Left ventricle myocardium inferior (tissue), 1 donor: ENCODE measurements around the gene MAPKBP1. TPM values are rescaled to one million over a fixed set of nuclear protein-coding genes. Genes with fewer than 3 reads are reported as not detected.

Experiments
- DNase-seq: peaks from one replicate; pipeline ENCODE4 v3.0.0-alpha.2; 2020
- H3K27ac ChIP-seq: fragments of 200-600 bp; replicated peaks from 2 replicates; pipeline ENCODE4 v1.8.0; 2021
- H3K27me3 ChIP-seq: fragments of 200-600 bp; 2 replicates; pipeline ENCODE4 v1.8.0; 2021; ENCODE audit warnings: low read depth
- H3K36me3 ChIP-seq: fragments of 200-600 bp; 2 replicates; pipeline ENCODE4 v1.8.0; 2021
- H3K4me1 ChIP-seq: fragments of 200-600 bp; 2 replicates; pipeline ENCODE4 v1.8.0; 2021
- H3K4me3 ChIP-seq: fragments of 200-600 bp; 2 replicates; pipeline ENCODE4 v1.8.0; 2021; ENCODE audit warnings: mild to moderate bottlenecking, moderate library complexity
- H3K9me3 ChIP-seq: fragments of 200-600 bp; replicated peaks from 2 replicates; pipeline ENCODE4 v1.8.0; 2021
- CTCF ChIP-seq: fragments of 200-600 bp; IDR thresholded peaks from 2 replicates; pipeline ENCODE4 v1.8.0; 2021; ENCODE audit warnings: antibody characterized with exemption, mild to moderate bottlenecking, borderline replicate concordance
- intact Hi-C: fragments of 100-400 bp; cut with micrococcal nuclease; formaldehyde crosslinking; loops from one replicate; pipeline ENCODE4 v1.11.0; 2022
- total RNA-seq: library from RNA; stranded (reverse); fragmentation: NEBNext Ultra II Directional; extraction: Animal tissue kit (Norgen Biotek cat#: 25700); gene quantifications from one replicate; pipeline ENCODE4 v1.2.1, GENCODE V29; 2021
- donor health status: DM: no; HTN: yes; CAD: no; lungs with severe emphysema.

The MAPKBP1 gene
- total RNA-seq, 1 donor from 2014 or later: 13.6 TPM

GRCh38 chr15:41868321-41868720 is 94.0 kb downstream of the MAPKBP1 start:
- H3K27me3 ChIP-seq: no peaks in the 10 kb centered on the region
- H3K27ac ChIP-seq: no peak overlapping the region
- no peak overlapping the region for H3K4me3 ChIP-seq
- TF ChIP-seq CTCF: no peak
- H3K9me3 ChIP-seq: no peaks in the 10 kb centered on the region
- no peak for DNase-seq
- no peaks in the 10 kb centered on the region for H3K36me3 ChIP-seq
- H3K4me1 ChIP-seq: peaks cover 10% of the 10 kb centered on the region
- intact Hi-C loops: no loop called here

GRCh38 chr15:41869770-41870688 is 95.7 kb downstream of the MAPKBP1 start:
- H3K9me3 ChIP-seq: no peaks in the 10 kb centered on the region
- H3K4me3 ChIP-seq: no peak overlapping the region
- no peak for DNase-seq
- TF ChIP-seq CTCF: no peak
- H3K4me1 ChIP-seq: peaks cover 10% of the 10 kb centered on the region
- no peaks in the 10 kb centered on the region for H3K27me3 ChIP-seq
- peak overlapping the region; percentile 36 for H3K27ac ChIP-seq
- intact Hi-C loops: no loop called here
- H3K36me3 ChIP-seq: no peaks in the 10 kb centered on the region

GRCh38 chr15:41870689-41871081 is 96.4 kb downstream of the MAPKBP1 start:
- H3K4me1 ChIP-seq: peaks cover 10% of the 10 kb centered on the region
- peak overlapping the region; percentile 36 for H3K27ac ChIP-seq
- H3K36me3 ChIP-seq: no peaks in the 10 kb centered on the region
- intact Hi-C loops: no loop called here
- no peak for TF ChIP-seq CTCF
- H3K4me3 ChIP-seq: no peak overlapping the region
- no peaks in the 10 kb centered on the region for H3K9me3 ChIP-seq
- no peak for DNase-seq
- no peaks in the 10 kb centered on the region for H3K27me3 ChIP-seq

- Histone ChIP-seq H3K9me3 (no peaks in the 10 kb centered on the region), H3K4me3 (no peak overlapping the region), H3K27me3 (no peaks in the 10 kb centered on the region), H3K4me1 (peaks cover 10% of the 10 kb centered on the region), H3K36me3 (no peaks in the 10 kb centered on the region), H3K27ac (peak overlapping the region; percentile 36)
- no peak for TF ChIP-seq CTCF
- no peak for DNase-seq
- intact Hi-C loops: no loop called here
Observed at GRCh38 chr15:41871175-41871905, 97.1 kb downstream of the MAPKBP1 start.

GRCh38 chr15:41872166-41872747 is 98.0 kb downstream of the MAPKBP1 start:
- Histone ChIP-seq H3K27me3 (no peaks in the 10 kb centered on the region), H3K4me3 (no peak overlapping the region), H3K27ac (no peak overlapping the region), H3K9me3 (no peaks in the 10 kb centered on the region), H3K36me3 (no peaks in the 10 kb centered on the region), H3K4me1 (peaks cover 10% of the 10 kb centered on the region)
- TF ChIP-seq CTCF: no peak
- DNase-seq: no peak
- intact Hi-C loops: no loop called here
